Measurements from ENCODE around the gene SCAP.
"Not testable (repeated sequence)": the region's sequence is repeated elsewhere in the genome, so short reads cannot be mapped to it uniquely, and the experiment has no call there.

Gene SCAP

GRCh38 chr3:47479826-47480160, 4.1 kb upstream of the SCAP start:
- DNase-seq: no peak

GRCh38 chr3:47478022-47478421, 2.3 kb upstream of the SCAP start:
- no peak for DNase-seq

GRCh38 chr3:47476644-47477199, 981 bp upstream of the SCAP start:
- DNase-seq: no peak

- no peak for DNase-seq
These were observed 537 bp upstream of the SCAP start for GRCh38 chr3:47476330-47476626.

- no peak for DNase-seq
These were observed 642 bp downstream of the SCAP start for GRCh38 chr3:47475029-47475569.

- DNase-seq: no peak
These were observed 2.4 kb downstream of the SCAP start for GRCh38 chr3:47473391-47473790.

- DNase-seq: no peak
These were observed 6.1 kb downstream of the SCAP start for GRCh38 chr3:47469616-47470015.

GRCh38 chr3:47468315-47468714, 7.4 kb downstream of the SCAP start:
- not testable (repeated sequence) for DNase-seq

- no peak for DNase-seq
These were observed 11.2 kb downstream of the SCAP start for GRCh38 chr3:47464588-47464987.

GRCh38 chr3:47459534-47460085, 16.1 kb downstream of the SCAP start:
- DNase-seq: not testable (repeated sequence)

GRCh38 chr3:47456984-47457383, 18.8 kb downstream of the SCAP start:
- no peak for DNase-seq

GRCh38 chr3:47455806-47456452, 19.8 kb downstream of the SCAP start:
- DNase-seq: no peak

- DNase-seq: no peak
These were observed 23.1 kb downstream of the SCAP start for GRCh38 chr3:47452453-47453215.

GRCh38 chr3:47444103-47444502, 31.6 kb downstream of the SCAP start:
- no peak for DNase-seq

GRCh38 chr3:47443611-47443995, 32.1 kb downstream of the SCAP start:
- DNase-seq: no peak

- no peak for DNase-seq
These were observed 33.8 kb downstream of the SCAP start for GRCh38 chr3:47441796-47442551.

GRCh38 chr3:47440131-47440530, 35.6 kb downstream of the SCAP start:
- DNase-seq: no peak

GRCh38 chr3:47436180-47436579, 39.6 kb downstream of the SCAP start:
- no peak for DNase-seq

- DNase-seq: no peak
These were observed 40.9 kb downstream of the SCAP start for GRCh38 chr3:47434849-47435248.

GRCh38 chr3:47433796-47434195, 41.9 kb downstream of the SCAP start:
- no peak for DNase-seq

- no peak for DNase-seq
These were observed 43.1 kb downstream of the SCAP start for GRCh38 chr3:47432673-47433072.

GRCh38 chr3:47431225-47431624, 44.5 kb downstream of the SCAP start:
- DNase-seq: no peak

GRCh38 chr3:47430606-47431005, 45.1 kb downstream of the SCAP start:
- no peak for DNase-seq

All from DMS79 (cell line).